Osteoblast (primary cell): ENCODE data around the gene PHKG2. TPM values are rescaled to one million over a fixed set of nuclear protein-coding genes. Genes with fewer than 3 reads are reported as not detected.
A peak's percentile ranks its signal among the peaks of the same experiment; 100 is the strongest.

Experiments
- DNase-seq: peaks from one replicate; pipeline ENCODE4 v3.0.0; 2011; ENCODE audit warnings: low spot score, mixed read lengths; ENCODE audit not compliant: insufficient read length; ENCODE audit errors: missing footprints
- H2AFZ ChIP-seq: 2 replicates; pipeline ENCODE4 v1.6.0; 2011; ENCODE audit warnings: mild to moderate bottlenecking, low read length
- H3K27ac ChIP-seq: 2 replicates; pipeline ENCODE4 v1.5.1; 2011; ENCODE audit warnings: mild to moderate bottlenecking, low read depth, low read length, moderate library complexity
- H3K27me3 ChIP-seq: 2 replicates; pipeline ENCODE4 v1.6.0; 2012; ENCODE audit warnings: mild to moderate bottlenecking, control low read depth, inconsistent platforms, low read length, moderate library complexity; ENCODE audit not compliant: insufficient read depth
- H3K36me3 ChIP-seq: 2 replicates; pipeline ENCODE4 v1.5.1; 2011; ENCODE audit warnings: mild to moderate bottlenecking, low read length, control low read depth, moderate library complexity; ENCODE audit not compliant: insufficient read depth
- H3K4me1 ChIP-seq: 2 replicates; pipeline ENCODE4 v1.5.1; 2011; ENCODE audit warnings: mild to moderate bottlenecking, low read length, control low read depth, moderate library complexity; ENCODE audit not compliant: insufficient read depth
- H3K4me2 ChIP-seq: 2 replicates; pipeline ENCODE4 v1.6.0; 2011; ENCODE audit warnings: mild to moderate bottlenecking, low read length; ENCODE audit not compliant: insufficient read depth
- H3K4me3 ChIP-seq: fragments of 200-600 bp; sonication (generic); 3 replicates; pipeline ENCODE4 v1.5.1; 2012; ENCODE audit warnings: mild to moderate bottlenecking, low read length, inconsistent platforms; ENCODE audit not compliant: insufficient read depth
- H3K79me2 ChIP-seq: 2 replicates; pipeline ENCODE4 v1.6.0; 2012; ENCODE audit warnings: mild to moderate bottlenecking, low read length, control low read depth, inconsistent platforms; ENCODE audit not compliant: insufficient read depth
- H3K9me3 ChIP-seq: 2 replicates; pipeline ENCODE4 v1.5.1; 2011; ENCODE audit warnings: low read depth, low read length, control low read depth
- H4K20me1 ChIP-seq: 2 replicates; pipeline ENCODE4 v1.6.0; 2012; ENCODE audit warnings: mild to moderate bottlenecking, low read length, control low read depth; ENCODE audit not compliant: insufficient read depth
- total RNA-seq: library from RNA; depleted of rRNA; stranded (reverse); fragments of >200 nt; gene quantifications from 2 replicates; pipeline ENCODE4 v1.2.3, GENCODE V29; 2012
- TF ChIP-seq, protein P1 (sequence below): IDR thresholded peaks from 2 replicates; pipeline ENCODE4 v1.5.1; 2011; ENCODE audit warnings: mild to moderate bottlenecking, low read depth, low read length, moderate library complexity; ENCODE audit errors: extremely low read depth

PHKG2 gene
- total RNA-seq, 1 donor = 25.0 TPM

- H3K4me3 ChIP-seq = peak overlapping the region; percentile 89
- peaks cover 14% of the 10 kb centered on the region for H3K4me1 ChIP-seq
- H3K79me2 ChIP-seq = no peaks in the 10 kb centered on the region
- H4K20me1 ChIP-seq = peaks cover 3% of the 10 kb centered on the region
- H2AFZ ChIP-seq = peak overlapping the region; percentile 66
- H3K27ac ChIP-seq = peak overlapping the region; percentile 74
- H3K36me3 ChIP-seq = peaks cover 44% of the 10 kb centered on the region
- DNase-seq = peak; percentile 75
- H3K4me2 ChIP-seq = peak overlapping the region; percentile 92
- H3K27me3 ChIP-seq = no peaks in the 10 kb centered on the region
- no peaks in the 10 kb centered on the region for H3K9me3 ChIP-seq
- TF ChIP-seq, protein P1, sequence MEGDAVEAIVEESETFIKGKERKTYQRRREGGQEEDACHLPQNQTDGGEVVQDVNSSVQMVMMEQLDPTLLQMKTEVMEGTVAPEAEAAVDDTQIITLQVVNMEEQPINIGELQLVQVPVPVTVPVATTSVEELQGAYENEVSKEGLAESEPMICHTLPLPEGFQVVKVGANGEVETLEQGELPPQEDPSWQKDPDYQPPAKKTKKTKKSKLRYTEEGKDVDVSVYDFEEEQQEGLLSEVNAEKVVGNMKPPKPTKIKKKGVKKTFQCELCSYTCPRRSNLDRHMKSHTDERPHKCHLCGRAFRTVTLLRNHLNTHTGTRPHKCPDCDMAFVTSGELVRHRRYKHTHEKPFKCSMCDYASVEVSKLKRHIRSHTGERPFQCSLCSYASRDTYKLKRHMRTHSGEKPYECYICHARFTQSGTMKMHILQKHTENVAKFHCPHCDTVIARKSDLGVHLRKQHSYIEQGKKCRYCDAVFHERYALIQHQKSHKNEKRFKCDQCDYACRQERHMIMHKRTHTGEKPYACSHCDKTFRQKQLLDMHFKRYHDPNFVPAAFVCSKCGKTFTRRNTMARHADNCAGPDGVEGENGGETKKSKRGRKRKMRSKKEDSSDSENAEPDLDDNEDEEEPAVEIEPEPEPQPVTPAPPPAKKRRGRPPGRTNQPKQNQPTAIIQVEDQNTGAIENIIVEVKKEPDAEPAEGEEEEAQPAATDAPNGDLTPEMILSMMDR = no peak
Observed at GRCh38 chr16:30774367-30775130, 26.3 kb downstream of the PHKG2 start.

GRCh38 chr16:30775131-30775391, 26.8 kb downstream of the PHKG2 start:
- H2AFZ ChIP-seq = peak overlapping the region; percentile 66
- peak overlapping the region; percentile 74 for H3K27ac ChIP-seq
- peaks cover 3% of the 10 kb centered on the region for H4K20me1 ChIP-seq
- no peak for DNase-seq
- H3K27me3 ChIP-seq = no peaks in the 10 kb centered on the region
- no peaks in the 10 kb centered on the region for H3K9me3 ChIP-seq
- H3K4me1 ChIP-seq = peaks cover 14% of the 10 kb centered on the region
- TF ChIP-seq, protein P1 = no peak
- H3K79me2 ChIP-seq = no peaks in the 10 kb centered on the region
- peak overlapping the region; percentile 92 for H3K4me2 ChIP-seq
- H3K4me3 ChIP-seq = peak overlapping the region; percentile 89
- H3K36me3 ChIP-seq = peaks cover 43% of the 10 kb centered on the region

GRCh38 chr16:30775392-30776188, 27.4 kb downstream of the PHKG2 start:
- Histone ChIP-seq H3K27ac (peak overlapping the region; percentile 74), H2AFZ (peak overlapping the region; percentile 66)

More at GRCh38 chr16:30775392-30776188, 27.4 kb downstream of the PHKG2 start:
- TF ChIP-seq, protein P1 = no peak
- Histone ChIP-seq H3K4me1 (peaks cover 14% of the 10 kb centered on the region), H3K27me3 (no peaks in the 10 kb centered on the region), H3K4me3 (peak overlapping the region; percentile 89), H4K20me1 (peaks cover 3% of the 10 kb centered on the region), H3K4me2 (peak overlapping the region; percentile 92), H3K36me3 (peaks cover 39% of the 10 kb centered on the region), H3K9me3 (no peaks in the 10 kb centered on the region), H3K79me2 (no peaks in the 10 kb centered on the region)
- peak; percentile 99 for DNase-seq
